ENCODE measurements around the gene HEMK1.

DNA sequence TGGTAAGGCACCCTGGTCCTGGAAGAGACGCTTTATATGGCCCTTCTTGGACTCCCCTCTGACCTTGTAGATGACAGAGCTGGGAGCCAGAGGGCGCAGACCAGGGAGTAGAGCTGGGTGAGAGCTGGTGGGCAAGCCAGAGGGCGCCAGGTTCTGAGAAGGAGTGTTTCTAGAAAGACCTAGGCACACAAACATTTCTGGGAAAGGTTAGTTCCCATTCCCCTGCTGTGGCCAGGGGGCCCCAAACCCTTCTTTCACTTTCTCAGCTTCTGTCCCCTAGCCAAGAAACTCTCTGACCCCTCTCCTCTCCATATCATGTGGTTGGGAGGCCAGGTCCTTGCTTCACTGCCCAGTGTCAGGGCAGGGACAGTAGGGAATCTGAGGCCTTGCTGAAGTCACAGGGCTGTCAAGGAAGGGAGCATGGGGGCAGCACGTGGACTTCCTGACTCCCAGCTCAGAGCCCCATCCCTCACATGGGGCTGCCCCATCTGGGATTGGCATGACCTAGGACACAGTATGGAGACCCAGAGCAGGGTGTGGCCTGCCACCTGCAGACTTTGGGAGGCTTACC, 3.6 kb downstream of the HEMK1 start:
- TF ChIP-seq RAD21 (conservative IDR thresholded peaks at IDR 0.05 in 1 of 2, IDR thresholded peaks at IDR 0.05 in 1 of 2) (no peak), CHD2 (IDR thresholded peaks at IDR 0.05; ENCODE audit: low read length, partially characterized antibody) (no peak)
- TF ChIP-seq, protein P1, sequence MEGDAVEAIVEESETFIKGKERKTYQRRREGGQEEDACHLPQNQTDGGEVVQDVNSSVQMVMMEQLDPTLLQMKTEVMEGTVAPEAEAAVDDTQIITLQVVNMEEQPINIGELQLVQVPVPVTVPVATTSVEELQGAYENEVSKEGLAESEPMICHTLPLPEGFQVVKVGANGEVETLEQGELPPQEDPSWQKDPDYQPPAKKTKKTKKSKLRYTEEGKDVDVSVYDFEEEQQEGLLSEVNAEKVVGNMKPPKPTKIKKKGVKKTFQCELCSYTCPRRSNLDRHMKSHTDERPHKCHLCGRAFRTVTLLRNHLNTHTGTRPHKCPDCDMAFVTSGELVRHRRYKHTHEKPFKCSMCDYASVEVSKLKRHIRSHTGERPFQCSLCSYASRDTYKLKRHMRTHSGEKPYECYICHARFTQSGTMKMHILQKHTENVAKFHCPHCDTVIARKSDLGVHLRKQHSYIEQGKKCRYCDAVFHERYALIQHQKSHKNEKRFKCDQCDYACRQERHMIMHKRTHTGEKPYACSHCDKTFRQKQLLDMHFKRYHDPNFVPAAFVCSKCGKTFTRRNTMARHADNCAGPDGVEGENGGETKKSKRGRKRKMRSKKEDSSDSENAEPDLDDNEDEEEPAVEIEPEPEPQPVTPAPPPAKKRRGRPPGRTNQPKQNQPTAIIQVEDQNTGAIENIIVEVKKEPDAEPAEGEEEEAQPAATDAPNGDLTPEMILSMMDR (IDR thresholded peaks at IDR 0.05), result no peak
- TF ChIP-seq, protein P2, sequence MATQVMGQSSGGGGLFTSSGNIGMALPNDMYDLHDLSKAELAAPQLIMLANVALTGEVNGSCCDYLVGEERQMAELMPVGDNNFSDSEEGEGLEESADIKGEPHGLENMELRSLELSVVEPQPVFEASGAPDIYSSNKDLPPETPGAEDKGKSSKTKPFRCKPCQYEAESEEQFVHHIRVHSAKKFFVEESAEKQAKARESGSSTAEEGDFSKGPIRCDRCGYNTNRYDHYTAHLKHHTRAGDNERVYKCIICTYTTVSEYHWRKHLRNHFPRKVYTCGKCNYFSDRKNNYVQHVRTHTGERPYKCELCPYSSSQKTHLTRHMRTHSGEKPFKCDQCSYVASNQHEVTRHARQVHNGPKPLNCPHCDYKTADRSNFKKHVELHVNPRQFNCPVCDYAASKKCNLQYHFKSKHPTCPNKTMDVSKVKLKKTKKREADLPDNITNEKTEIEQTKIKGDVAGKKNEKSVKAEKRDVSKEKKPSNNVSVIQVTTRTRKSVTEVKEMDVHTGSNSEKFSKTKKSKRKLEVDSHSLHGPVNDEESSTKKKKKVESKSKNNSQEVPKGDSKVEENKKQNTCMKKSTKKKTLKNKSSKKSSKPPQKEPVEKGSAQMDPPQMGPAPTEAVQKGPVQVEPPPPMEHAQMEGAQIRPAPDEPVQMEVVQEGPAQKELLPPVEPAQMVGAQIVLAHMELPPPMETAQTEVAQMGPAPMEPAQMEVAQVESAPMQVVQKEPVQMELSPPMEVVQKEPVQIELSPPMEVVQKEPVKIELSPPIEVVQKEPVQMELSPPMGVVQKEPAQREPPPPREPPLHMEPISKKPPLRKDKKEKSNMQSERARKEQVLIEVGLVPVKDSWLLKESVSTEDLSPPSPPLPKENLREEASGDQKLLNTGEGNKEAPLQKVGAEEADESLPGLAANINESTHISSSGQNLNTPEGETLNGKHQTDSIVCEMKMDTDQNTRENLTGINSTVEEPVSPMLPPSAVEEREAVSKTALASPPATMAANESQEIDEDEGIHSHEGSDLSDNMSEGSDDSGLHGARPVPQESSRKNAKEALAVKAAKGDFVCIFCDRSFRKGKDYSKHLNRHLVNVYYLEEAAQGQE (IDR thresholded peaks at IDR 0.05), result no peak
